ENCODE data around the gene UBE3B. TPM values are rescaled to one million over a fixed set of nuclear protein-coding genes. Genes with fewer than 3 reads are reported as not detected.

The UBE3B gene
- total RNA-seq, 5 donors from 2014 or later (not counting 1 experiment from before 2014, with no cell fraction given): 34.4 to 49.9 (median 43.5) TPM

DNA sequence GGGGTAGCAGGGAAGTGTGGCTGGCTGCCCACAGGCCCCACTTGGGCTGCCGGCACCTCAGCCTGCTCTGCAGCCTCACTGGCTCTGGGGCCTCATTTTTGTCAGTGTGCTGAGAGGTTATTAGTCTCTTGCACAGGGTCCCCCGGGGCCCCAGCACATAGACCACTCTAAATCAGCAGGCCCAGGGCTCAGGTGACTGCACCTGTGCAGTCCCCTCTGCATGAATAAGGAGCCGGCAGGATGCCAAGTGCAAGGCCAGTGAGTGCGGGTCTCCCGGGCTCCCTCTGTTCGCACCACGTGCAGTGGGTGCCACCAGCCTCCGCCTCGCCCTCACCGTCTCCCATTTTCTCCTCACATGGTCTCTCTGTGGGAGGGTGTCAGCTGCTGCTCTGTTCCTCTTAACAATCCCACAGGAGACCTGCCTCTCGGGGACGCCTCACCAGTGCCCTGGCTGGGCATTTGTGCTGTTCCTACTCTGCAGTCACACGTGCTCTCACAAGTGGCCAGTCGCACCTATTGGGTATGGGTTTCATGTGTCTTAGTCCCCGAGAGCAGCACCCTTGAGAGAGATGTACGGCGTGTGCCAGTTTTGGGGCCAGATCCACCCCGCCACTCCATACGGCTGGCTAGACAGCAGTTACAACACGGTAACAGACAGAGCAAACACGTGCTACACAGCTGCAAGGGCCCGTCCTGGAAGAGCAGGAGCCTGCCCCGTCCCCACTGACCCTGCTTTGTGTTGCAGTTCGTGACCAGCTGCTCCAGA, 55.5 kb downstream of the UBE3B start:
- H3K9me3 ChIP-seq: no peaks in the 10 kb centered on the region
- ChIA-PET POLR2A (no interaction called here), CTCF (no interaction called here)
- Mint-ChIP-seq H3K27ac (no peak overlapping the region), H3K4me3 (no peak overlapping the region), H3K27me3 (no peaks in the 10 kb centered on the region), H3K4me1 (no peaks in the 10 kb centered on the region), H3K36me3 (peaks cover 38% of the 10 kb centered on the region), H3K9me3 (no peaks in the 10 kb centered on the region)
- DNase-seq (no peak), ATAC-seq (replicated peaks in 1 of 4) (no peak)
- peaks cover 7 to 27% of the 10 kb centered on the region in 2 donors for H3K36me3 ChIP-seq (ENCODE audit: control insufficient read depth in 2 of 2, extremely low read depth in 1 of 2, insufficient read depth in 1 of 2, low read length in 1 of 2)
- H3K27me3 ChIP-seq (replicated peaks in 1 of 2; ENCODE audit: control insufficient read depth in 2 of 2, extremely low read depth in 1 of 2, insufficient read depth in 2 of 2, low read length in 1 of 2): no peaks in the 10 kb centered on the region
- no peaks in the 10 kb centered on the region for H3K4me1 ChIP-seq (ENCODE audit: control insufficient read depth in 1 of 2, extremely low read depth in 1 of 2, insufficient read depth in 2 of 2, low read length in 2 of 2)
- 89% methylated on average over 15 of the region's 24 CpGs for WGBS (ENCODE audit: insufficient coverage)
- H3K27ac ChIP-seq (ENCODE audit: low read length): no peak overlapping the region
- H3K4me3 ChIP-seq (ENCODE audit: control insufficient read depth in 1 of 2, extremely low read depth in 1 of 2, low read length in 1 of 2): no peak overlapping the region

DNA sequence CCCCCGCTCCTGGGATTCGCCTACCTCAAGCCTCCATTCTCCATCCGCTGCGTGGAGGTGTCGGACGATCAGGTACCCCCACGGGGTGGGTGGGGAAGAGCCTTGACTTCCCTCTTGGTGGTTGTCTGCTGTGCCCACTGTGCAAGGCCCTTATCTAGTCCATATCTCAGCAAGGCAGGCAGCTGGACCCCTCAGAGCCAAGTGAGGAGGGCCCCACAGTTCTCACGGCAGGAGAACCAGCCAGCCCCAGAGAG, 56.0 kb downstream of the UBE3B start:
- ChIA-PET POLR2A (no interaction called here), CTCF (no interaction called here)
- Histone ChIP-seq H3K4me1 (ENCODE audit: control insufficient read depth in 1 of 2, extremely low read depth in 1 of 2, insufficient read depth in 2 of 2, low read length in 2 of 2) (no peaks in the 10 kb centered on the region), H3K4me3 (ENCODE audit: control insufficient read depth in 1 of 2, extremely low read depth in 1 of 2, low read length in 1 of 2) (no peak overlapping the region), H3K27me3 (replicated peaks in 1 of 2; ENCODE audit: control insufficient read depth in 2 of 2, extremely low read depth in 1 of 2, insufficient read depth in 2 of 2, low read length in 1 of 2) (no peaks in the 10 kb centered on the region), H3K27ac (ENCODE audit: low read length) (no peak overlapping the region), H3K9me3 (no peaks in the 10 kb centered on the region), H3K36me3 (ENCODE audit: control insufficient read depth in 2 of 2, extremely low read depth in 1 of 2, insufficient read depth in 1 of 2, low read length in 1 of 2) (peaks cover 5 to 23% of the 10 kb centered on the region in 2 donors)
- no peak overlapping the region for H3K27ac Mint-ChIP-seq
- DNase-seq: no peak
- no peaks in the 10 kb centered on the region for H3K27me3 Mint-ChIP-seq
- 100% methylated on average over 1 of the region's 8 CpGs for WGBS (ENCODE audit: insufficient coverage)
- no peaks in the 10 kb centered on the region for H3K9me3 Mint-ChIP-seq
- no peak for ATAC-seq (replicated peaks in 1 of 4)
- peaks cover 40% of the 10 kb centered on the region for H3K36me3 Mint-ChIP-seq
- H3K4me3 Mint-ChIP-seq: no peak overlapping the region
- H3K4me1 Mint-ChIP-seq: no peaks in the 10 kb centered on the region

DNA sequence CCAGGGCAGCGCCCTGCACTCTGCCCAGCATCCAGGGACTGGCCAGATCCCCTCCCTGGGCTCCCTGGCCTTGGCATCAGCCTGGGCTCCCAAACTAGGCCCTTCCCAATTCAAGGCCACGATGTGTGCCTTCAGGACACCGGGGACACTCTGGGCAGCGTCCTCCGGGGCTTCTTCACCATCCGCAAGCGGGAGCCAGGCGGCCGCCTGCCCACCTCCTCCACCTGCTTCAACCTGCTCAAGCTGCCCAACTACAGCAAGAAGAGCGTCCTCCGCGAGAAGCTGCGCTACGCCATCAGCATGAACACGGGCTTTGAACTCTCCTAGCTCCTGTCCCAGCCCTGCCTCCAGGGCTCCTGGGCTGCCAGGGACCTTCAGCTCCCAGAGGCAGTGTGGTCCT, 57.0 kb downstream of the UBE3B start:
- DNase-seq: no peak
- H3K4me1 Mint-ChIP-seq: no peaks in the 10 kb centered on the region
- H3K4me3 Mint-ChIP-seq: no peak overlapping the region
- Histone ChIP-seq H3K27ac (ENCODE audit: low read length) (no peak overlapping the region), H3K27me3 (replicated peaks in 1 of 2; ENCODE audit: control insufficient read depth in 2 of 2, extremely low read depth in 1 of 2, insufficient read depth in 2 of 2, low read length in 1 of 2) (no peaks in the 10 kb centered on the region), H3K4me3 (ENCODE audit: control insufficient read depth in 1 of 2, extremely low read depth in 1 of 2, low read length in 1 of 2) (no peak overlapping the region), H3K36me3 (ENCODE audit: control insufficient read depth in 2 of 2, extremely low read depth in 1 of 2, insufficient read depth in 1 of 2, low read length in 1 of 2) (peaks cover 5 to 21% of the 10 kb centered on the region in 2 donors), H3K9me3 (no peaks in the 10 kb centered on the region), H3K4me1 (ENCODE audit: control insufficient read depth in 1 of 2, extremely low read depth in 1 of 2, insufficient read depth in 2 of 2, low read length in 2 of 2) (no peaks in the 10 kb centered on the region)
- POLR2A ChIA-PET: no interaction called here
- no peaks in the 10 kb centered on the region for H3K9me3 Mint-ChIP-seq
- CTCF ChIA-PET: no interaction called here
- H3K27ac Mint-ChIP-seq: no peak overlapping the region
- H3K27me3 Mint-ChIP-seq: no peaks in the 10 kb centered on the region
- WGBS (ENCODE audit: insufficient coverage): 95% methylated on average over 15 of the region's 15 CpGs
- H3K36me3 Mint-ChIP-seq: peaks cover 42% of the 10 kb centered on the region
- no peak for ATAC-seq (replicated peaks in 1 of 4)

DNA sequence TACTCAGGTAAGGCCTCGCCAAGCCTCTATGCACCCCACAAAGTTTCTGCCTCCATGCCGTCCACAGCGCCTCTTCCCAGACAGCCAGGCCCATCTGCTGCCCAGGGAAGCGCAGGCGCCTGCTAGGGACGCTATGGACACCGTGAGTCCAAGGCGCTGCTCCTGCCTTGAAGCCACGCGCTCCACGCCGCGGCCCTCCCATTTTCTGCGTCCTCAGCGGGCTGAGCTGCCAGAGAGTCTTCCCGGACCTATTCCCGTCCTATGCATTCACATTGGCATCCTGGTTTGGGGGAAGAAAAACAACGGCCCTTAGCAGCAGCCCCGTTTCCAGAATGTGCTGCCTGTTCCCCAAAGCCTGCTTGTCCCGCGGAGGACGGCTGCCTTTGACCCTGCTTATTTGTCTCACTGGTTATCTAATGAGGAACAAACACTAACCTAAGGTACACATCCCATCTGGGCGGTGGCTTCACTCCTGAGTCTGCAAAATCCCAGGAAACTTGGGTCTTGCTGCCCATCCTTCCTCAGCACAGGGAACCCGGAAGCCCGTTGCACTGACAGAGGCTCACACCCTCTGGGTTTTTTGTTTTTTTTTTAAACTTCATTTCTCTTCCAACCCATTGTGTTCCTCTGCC, 57.9 kb downstream of the UBE3B start:
- WGBS (ENCODE audit: insufficient coverage): 94% methylated on average over 16 of the region's 25 CpGs
- H3K9me3 Mint-ChIP-seq: no peaks in the 10 kb centered on the region
- Histone ChIP-seq H3K36me3 (ENCODE audit: control insufficient read depth in 2 of 2, extremely low read depth in 1 of 2, insufficient read depth in 1 of 2, low read length in 1 of 2) (peaks cover 4 to 12% of the 10 kb centered on the region in 2 donors), H3K4me1 (ENCODE audit: control insufficient read depth in 1 of 2, extremely low read depth in 1 of 2, insufficient read depth in 2 of 2, low read length in 2 of 2) (no peaks in the 10 kb centered on the region), H3K4me3 (ENCODE audit: control insufficient read depth in 1 of 2, extremely low read depth in 1 of 2, low read length in 1 of 2) (no peak overlapping the region), H3K27ac (ENCODE audit: low read length) (no peak overlapping the region), H3K9me3 (no peaks in the 10 kb centered on the region), H3K27me3 (replicated peaks in 1 of 2; ENCODE audit: control insufficient read depth in 2 of 2, extremely low read depth in 1 of 2, insufficient read depth in 2 of 2, low read length in 1 of 2) (no peaks in the 10 kb centered on the region)
- H3K4me1 Mint-ChIP-seq: no peaks in the 10 kb centered on the region
- peaks cover 38% of the 10 kb centered on the region for H3K36me3 Mint-ChIP-seq
- DNase-seq (no peak), ATAC-seq (replicated peaks in 1 of 4) (no peak)
- ChIA-PET POLR2A (interaction anchor here in 1 of 2 donors (0.6 kb wide), 1 partner anchor 232 kb away, joined by 3 read pairs; no protein-coding TSS in a partner anchor), CTCF (no interaction called here)
- H3K27me3 Mint-ChIP-seq: no peaks in the 10 kb centered on the region
- no peak overlapping the region for H3K4me3 Mint-ChIP-seq
- H3K27ac Mint-ChIP-seq: no peak overlapping the region

DNA sequence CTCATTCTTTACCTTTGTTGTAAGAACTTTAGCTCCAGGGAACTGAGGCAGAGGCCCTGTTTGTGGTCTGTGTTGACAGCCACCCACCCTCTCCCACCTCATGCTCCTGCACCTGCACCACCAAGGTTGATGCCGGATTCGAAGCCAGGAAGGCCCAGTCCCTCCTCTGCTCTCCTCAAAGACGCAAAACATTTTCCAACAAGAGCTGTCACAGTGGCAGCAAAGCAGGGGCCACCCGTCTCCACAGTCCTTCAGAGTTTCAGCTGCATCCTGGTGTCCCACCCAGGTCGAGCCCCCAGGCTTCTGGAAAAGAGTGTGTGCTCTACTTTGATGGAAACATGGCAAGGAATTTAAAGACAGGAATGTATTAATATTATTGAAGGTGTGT, 58.4 kb downstream of the UBE3B start:
- CTCF ChIA-PET: no interaction called here
- DNase-seq (no peak), ATAC-seq (replicated peaks in 1 of 4) (no peak)
- WGBS (ENCODE audit: insufficient coverage): 93% methylated on average over 5 of the region's 5 CpGs
- H3K4me3 Mint-ChIP-seq: no peak overlapping the region
- Histone ChIP-seq H3K9me3 (no peaks in the 10 kb centered on the region), H3K27ac (ENCODE audit: low read length) (no peak overlapping the region), H3K4me3 (ENCODE audit: control insufficient read depth in 1 of 2, extremely low read depth in 1 of 2, low read length in 1 of 2) (no peak overlapping the region), H3K4me1 (ENCODE audit: control insufficient read depth in 1 of 2, extremely low read depth in 1 of 2, insufficient read depth in 2 of 2, low read length in 2 of 2) (no peaks in the 10 kb centered on the region), H3K27me3 (replicated peaks in 1 of 2; ENCODE audit: control insufficient read depth in 2 of 2, extremely low read depth in 1 of 2, insufficient read depth in 2 of 2, low read length in 1 of 2) (no peaks in the 10 kb centered on the region), H3K36me3 (ENCODE audit: control insufficient read depth in 2 of 2, extremely low read depth in 1 of 2, insufficient read depth in 1 of 2, low read length in 1 of 2) (peaks cover 0 to 7% of the 10 kb centered on the region in 2 donors)
- POLR2A ChIA-PET: interaction anchor here in 1 of 2 donors (0.6 kb wide), 1 partner anchor 231 kb away, joined by 3 read pairs; no protein-coding TSS in a partner anchor
- peaks cover 36% of the 10 kb centered on the region for H3K36me3 Mint-ChIP-seq
- no peaks in the 10 kb centered on the region for H3K9me3 Mint-ChIP-seq
- H3K27ac Mint-ChIP-seq: no peak overlapping the region
- H3K27me3 Mint-ChIP-seq: no peaks in the 10 kb centered on the region
- H3K4me1 Mint-ChIP-seq: no peaks in the 10 kb centered on the region

DNA sequence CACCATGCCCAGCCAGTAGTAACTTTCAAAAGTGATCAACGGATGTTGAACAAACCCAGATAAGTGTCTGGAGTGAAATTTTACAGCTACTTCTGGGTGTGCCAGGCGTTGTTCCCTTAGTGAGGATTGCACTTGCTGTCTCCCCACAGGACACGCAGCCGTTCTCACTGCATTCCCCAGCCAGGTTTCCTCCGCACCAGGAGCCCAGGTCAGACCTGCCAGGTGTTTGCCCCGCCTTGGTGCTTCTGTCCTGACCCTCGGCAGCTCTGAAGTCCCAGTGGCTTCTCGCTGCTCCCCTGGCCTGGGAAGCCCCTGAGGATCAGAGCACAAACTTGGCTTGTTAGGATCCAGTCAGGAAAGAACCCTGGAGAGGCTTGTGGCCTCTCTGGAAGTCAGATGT, 59.7 kb downstream of the UBE3B start:
- H3K27ac Mint-ChIP-seq: no peak overlapping the region
- 98% methylated on average over 8 of the region's 8 CpGs for WGBS (ENCODE audit: insufficient coverage)
- H3K27me3 Mint-ChIP-seq: no peaks in the 10 kb centered on the region
- H3K27me3 ChIP-seq (replicated peaks in 1 of 2; ENCODE audit: control insufficient read depth in 2 of 2, extremely low read depth in 1 of 2, insufficient read depth in 2 of 2, low read length in 1 of 2): no peaks in the 10 kb centered on the region
- H3K27ac ChIP-seq (ENCODE audit: low read length): no peak overlapping the region
- H3K9me3 Mint-ChIP-seq: no peaks in the 10 kb centered on the region
- H3K4me3 ChIP-seq (ENCODE audit: control insufficient read depth in 1 of 2, extremely low read depth in 1 of 2, low read length in 1 of 2): no peak overlapping the region
- ATAC-seq (replicated peaks in 1 of 4) (no peak), DNase-seq (no peak)
- POLR2A ChIA-PET: no interaction called here
- no peak overlapping the region for H3K4me3 Mint-ChIP-seq
- CTCF ChIA-PET: interaction anchor here in 1 of 2 donors (0.6 kb wide), 1 partner anchor 1779 kb away, joined by 3 read pairs; no protein-coding TSS in a partner anchor
- H3K4me1 Mint-ChIP-seq: no peaks in the 10 kb centered on the region
- H3K4me1 ChIP-seq (ENCODE audit: control insufficient read depth in 1 of 2, extremely low read depth in 1 of 2, insufficient read depth in 2 of 2, low read length in 2 of 2): no peaks in the 10 kb centered on the region
- H3K36me3 Mint-ChIP-seq: peaks cover 33% of the 10 kb centered on the region
- no peaks in the 10 kb centered on the region for H3K9me3 ChIP-seq
- H3K36me3 ChIP-seq (ENCODE audit: control insufficient read depth in 2 of 2, extremely low read depth in 1 of 2, insufficient read depth in 1 of 2, low read length in 1 of 2): peaks cover 0 to 6% of the 10 kb centered on the region in 2 donors
